Measurements from ENCODE around the gene FN3KRP. TPM values are rescaled to one million over a fixed set of nuclear protein-coding genes. Genes with fewer than 3 reads are reported as not detected.
"Not testable (repeated sequence)": the region's sequence is repeated elsewhere in the genome, so short reads cannot be mapped to it uniquely, and the experiment has no call there.

FN3KRP gene
- total RNA-seq, 2 donors from 2014 or later, result 39.6 to 47.8 TPM

DNA sequence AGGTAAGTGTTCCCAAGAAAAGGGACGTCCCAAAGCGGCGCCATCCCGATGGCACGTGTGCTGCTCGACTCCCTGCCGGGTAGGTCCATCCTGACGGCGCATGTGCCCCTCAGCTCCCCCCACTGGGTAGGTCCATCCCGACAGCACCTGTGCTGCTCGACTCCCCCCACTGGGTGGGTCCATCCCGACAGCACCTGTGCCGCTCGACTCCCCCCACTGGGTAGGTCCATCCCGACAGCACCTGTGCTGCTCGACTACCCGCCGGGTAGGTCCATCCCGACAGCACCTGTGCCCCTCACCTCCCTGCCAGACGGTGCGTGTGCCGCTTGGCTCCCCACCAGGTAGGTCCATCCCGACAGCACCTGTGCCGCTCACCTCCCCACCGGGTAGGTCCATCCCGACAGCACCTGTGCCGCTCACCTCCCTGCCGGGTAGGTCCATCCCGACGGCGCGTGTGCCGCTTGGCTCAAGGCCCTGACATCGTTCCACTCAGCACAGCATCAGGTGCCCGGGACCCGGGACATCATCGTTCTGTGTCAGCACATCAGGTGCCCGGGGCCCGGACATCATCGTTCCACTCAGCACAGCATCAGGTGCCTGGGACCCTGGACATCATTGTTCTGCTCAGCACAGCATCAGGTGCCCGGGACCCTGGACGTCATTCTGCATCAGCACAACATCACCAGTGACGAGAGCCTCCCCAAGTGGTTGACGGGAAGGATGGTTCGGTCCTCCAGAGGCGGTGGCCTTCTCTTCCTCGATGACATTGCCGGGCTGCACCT is 13.2 kb downstream of the FN3KRP start:
- no peaks in the 10 kb centered on the region for H3K4me1 Mint-ChIP-seq (ENCODE audit: low read depth)
- no peaks in the 10 kb centered on the region for H3K27me3 Mint-ChIP-seq (ENCODE audit: low read depth)
- H3K36me3 Mint-ChIP-seq (ENCODE audit: insufficient read depth in 2 of 2), result peaks cover 6 to 21% of the 10 kb centered on the region in 2 donors
- no peak overlapping the region for H3K4me3 Mint-ChIP-seq
- H3K27ac Mint-ChIP-seq, result no peak overlapping the region
- ATAC-seq (replicated peaks in 1 of 2) (no peak), DNase-seq (no peak)
- H3K9me3 Mint-ChIP-seq, result peaks cover 5 to 7% of the 10 kb centered on the region in 2 donors

- DNase-seq, result no peak
- no peak for ATAC-seq (replicated peaks in 1 of 2)
- Mint-ChIP-seq H3K9me3 (peaks cover 5 to 7% of the 10 kb centered on the region in 2 donors), H3K27ac (no peak overlapping the region), H3K4me1 (ENCODE audit: low read depth) (no peaks in the 10 kb centered on the region), H3K36me3 (ENCODE audit: insufficient read depth in 2 of 2) (peaks cover 6 to 21% of the 10 kb centered on the region in 2 donors), H3K27me3 (ENCODE audit: low read depth) (no peaks in the 10 kb centered on the region), H3K4me3 (no peak overlapping the region)
Measured at GRCh38 chr17:82732118-82732743, 15.7 kb downstream of the FN3KRP start.

- peaks cover 8 to 20% of the 10 kb centered on the region in 2 donors for H3K36me3 Mint-ChIP-seq (ENCODE audit: insufficient read depth in 2 of 2)
- ATAC-seq (replicated peaks in 1 of 2) (peak; percentile 63), DNase-seq (no peak)
- peak within 1 kb of the TSS; percentile 58 to 62 for H3K4me3 Mint-ChIP-seq
- H3K27me3 Mint-ChIP-seq (ENCODE audit: low read depth), result no peaks in the 10 kb centered on the region
- no peak within 1 kb of the TSS for H3K27ac Mint-ChIP-seq
- H3K4me1 Mint-ChIP-seq (ENCODE audit: low read depth), result no peaks in the 10 kb centered on the region
- peaks cover 5 to 9% of the 10 kb centered on the region in 2 donors for H3K9me3 Mint-ChIP-seq
Measured at GRCh38 chr17:82734987-82735866, 18.7 kb downstream of the FN3KRP start, which contains the start of gene FN3K. TSS of gene FN3K (plus strand) at chr17:82735615. CDS start at chr17:82735637, 22 bp downstream.

DNA sequence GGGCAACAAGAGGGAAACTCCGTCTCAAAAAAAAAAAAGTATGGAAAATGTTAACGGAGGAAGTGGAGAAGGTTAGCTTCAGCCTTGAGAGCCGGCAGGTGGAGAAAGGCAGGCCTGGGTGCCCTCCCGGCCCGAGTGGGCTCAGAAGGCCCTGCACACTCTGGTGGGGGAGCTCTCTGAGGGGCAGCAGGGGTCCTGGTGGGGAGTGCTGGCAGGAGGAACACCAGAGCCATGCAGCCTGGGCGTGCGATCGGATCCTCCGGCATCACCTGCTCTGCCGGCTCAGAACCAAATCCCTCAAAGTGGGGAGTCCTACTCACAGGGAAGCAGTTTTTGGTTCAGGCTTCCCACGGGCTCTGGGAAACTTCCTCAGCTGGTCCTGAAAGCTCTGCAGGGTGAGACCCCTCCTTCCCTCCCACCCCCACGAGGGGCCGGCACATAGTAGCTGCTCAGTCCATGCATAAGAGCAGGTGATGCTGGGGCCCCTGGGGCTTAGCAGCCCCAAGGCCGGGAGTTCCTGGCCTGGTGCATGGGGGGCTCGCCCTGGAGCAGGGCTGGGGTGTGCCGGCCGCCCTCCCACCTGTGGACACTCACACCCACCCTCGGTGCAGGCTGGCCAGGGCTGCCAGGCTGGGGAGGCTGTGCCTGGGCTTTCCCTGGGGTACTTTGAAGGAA is 20.1 kb downstream of the FN3KRP start:
- H3K9me3 Mint-ChIP-seq, result peaks cover 11 to 17% of the 10 kb centered on the region in 2 donors
- no peak for ATAC-seq (replicated peaks in 1 of 2)
- H3K4me3 Mint-ChIP-seq, result no peak overlapping the region
- peaks cover 17 to 28% of the 10 kb centered on the region in 2 donors for H3K36me3 Mint-ChIP-seq (ENCODE audit: insufficient read depth in 2 of 2)
- no peaks in the 10 kb centered on the region for H3K27me3 Mint-ChIP-seq (ENCODE audit: low read depth)
- DNase-seq, result no peak
- H3K4me1 Mint-ChIP-seq (ENCODE audit: low read depth), result no peaks in the 10 kb centered on the region
- no peak overlapping the region for H3K27ac Mint-ChIP-seq

DNA sequence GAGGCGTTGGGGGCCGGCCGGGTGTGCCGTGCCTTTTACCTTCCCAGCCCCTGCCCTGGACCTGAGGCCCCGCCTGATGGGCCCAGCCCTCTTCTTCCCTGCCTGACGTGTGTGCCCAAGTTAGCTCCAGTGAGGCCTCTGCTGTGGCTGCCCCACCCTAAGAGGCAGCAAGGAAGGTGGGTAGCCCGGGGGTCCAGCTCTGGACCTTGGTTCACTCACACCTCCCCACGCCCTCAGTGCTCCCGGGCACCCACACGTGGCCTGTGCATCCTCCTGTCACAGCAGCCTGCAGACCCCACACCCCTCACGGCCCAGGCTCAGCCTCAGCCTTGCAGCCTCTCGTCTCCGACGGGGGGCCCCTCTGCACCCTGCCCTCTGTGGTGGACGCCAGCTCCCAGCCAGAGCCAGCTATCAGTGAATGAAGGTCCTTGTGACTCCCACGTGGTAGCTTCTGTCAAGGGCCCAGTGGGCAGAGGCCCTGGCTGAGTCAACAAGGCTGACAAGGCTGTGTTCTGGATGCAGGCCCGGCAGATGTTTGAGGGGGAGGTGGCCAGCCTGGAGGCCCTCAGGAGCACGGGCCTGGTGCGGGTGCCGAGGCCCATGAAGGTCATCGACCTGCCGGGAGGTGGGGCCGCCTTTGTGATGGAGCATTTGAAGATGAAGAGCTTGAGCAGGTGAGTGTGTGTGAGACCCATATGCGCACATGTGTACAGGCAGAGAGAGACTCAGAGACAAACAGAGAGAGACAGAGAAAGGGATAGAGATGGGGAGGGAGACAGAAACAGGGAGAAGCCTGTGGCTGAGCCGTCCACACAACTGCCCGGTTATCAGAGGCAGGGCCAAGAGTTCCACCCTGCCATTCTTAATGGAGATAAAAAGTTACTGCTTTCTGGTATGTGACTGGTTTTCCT is 21.7 kb downstream of the FN3KRP start:
- Mint-ChIP-seq H3K4me1 (ENCODE audit: low read depth) (no peaks in the 10 kb centered on the region), H3K4me3 (no peak overlapping the region), H3K27me3 (ENCODE audit: low read depth) (no peaks in the 10 kb centered on the region), H3K27ac (no peak overlapping the region), H3K36me3 (ENCODE audit: insufficient read depth in 2 of 2) (peaks cover 17 to 28% of the 10 kb centered on the region in 2 donors), H3K9me3 (peaks cover 10 to 12% of the 10 kb centered on the region in 2 donors)
- no peak for DNase-seq
- no peak for ATAC-seq (replicated peaks in 1 of 2)

- no peaks in the 10 kb centered on the region for H3K4me1 Mint-ChIP-seq (ENCODE audit: low read depth)
- DNase-seq, result no peak
- no peak overlapping the region for H3K4me3 Mint-ChIP-seq
- H3K27ac Mint-ChIP-seq, result no peak overlapping the region
- peaks cover 13 to 21% of the 10 kb centered on the region in 2 donors for H3K36me3 Mint-ChIP-seq (ENCODE audit: insufficient read depth in 2 of 2)
- no peaks in the 10 kb centered on the region for H3K27me3 Mint-ChIP-seq (ENCODE audit: low read depth)
- peaks cover 7 to 10% of the 10 kb centered on the region in 2 donors for H3K9me3 Mint-ChIP-seq
- no peak for ATAC-seq (replicated peaks in 1 of 2)
Measured at GRCh38 chr17:82740906-82741759, 24.6 kb downstream of the FN3KRP start.

DNA sequence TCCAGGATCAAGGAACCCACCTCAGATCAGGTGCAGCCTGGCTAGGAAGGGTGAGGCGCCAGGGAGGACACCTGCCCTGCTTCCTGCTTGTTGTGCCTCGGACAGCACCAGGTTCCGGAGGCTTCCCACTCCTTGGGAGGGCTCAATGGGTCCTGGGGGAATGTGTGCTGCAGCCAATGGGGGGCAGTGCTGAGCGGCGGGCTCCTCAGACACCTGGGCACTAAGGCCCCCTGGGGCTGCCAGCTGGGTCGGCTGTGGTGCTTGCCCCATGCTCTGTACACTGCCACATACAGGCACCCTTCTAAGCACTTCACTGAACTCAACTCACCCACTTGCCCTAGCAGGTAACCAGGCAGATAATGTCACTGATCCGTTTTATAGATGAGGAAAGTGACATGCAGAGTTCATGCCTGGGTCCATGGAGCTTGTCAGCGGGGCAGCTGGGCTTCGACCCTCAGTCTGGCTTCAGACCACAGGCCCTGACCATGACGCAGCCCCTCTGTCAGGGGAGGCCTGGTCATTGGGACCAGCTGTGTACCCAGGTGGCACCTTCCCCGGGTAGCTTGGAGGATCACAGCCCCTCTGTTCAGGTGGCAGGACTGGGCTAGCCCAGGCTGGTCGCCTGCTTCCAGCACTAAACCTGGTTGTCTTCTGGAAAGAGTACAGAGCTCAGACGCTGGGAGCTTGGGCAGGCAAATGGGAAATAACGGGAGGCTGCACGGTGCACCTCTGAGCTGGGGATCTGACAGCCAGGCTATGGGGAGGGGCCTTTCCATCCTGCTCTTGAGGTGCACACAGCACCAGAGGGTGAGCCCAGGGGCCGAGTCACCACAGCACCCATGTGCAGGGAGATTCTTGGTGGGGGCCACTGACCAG is 27.1 kb downstream of the FN3KRP start:
- Mint-ChIP-seq H3K9me3 (peaks cover 10 to 12% of the 10 kb centered on the region in 2 donors), H3K36me3 (ENCODE audit: insufficient read depth in 2 of 2) (peaks cover 16 to 23% of the 10 kb centered on the region in 2 donors), H3K4me3 (no peak overlapping the region), H3K27ac (no peak overlapping the region), H3K27me3 (ENCODE audit: low read depth) (no peaks in the 10 kb centered on the region), H3K4me1 (ENCODE audit: low read depth) (no peaks in the 10 kb centered on the region)
- DNase-seq (no peak), ATAC-seq (replicated peaks in 1 of 2) (no peak)

DNA sequence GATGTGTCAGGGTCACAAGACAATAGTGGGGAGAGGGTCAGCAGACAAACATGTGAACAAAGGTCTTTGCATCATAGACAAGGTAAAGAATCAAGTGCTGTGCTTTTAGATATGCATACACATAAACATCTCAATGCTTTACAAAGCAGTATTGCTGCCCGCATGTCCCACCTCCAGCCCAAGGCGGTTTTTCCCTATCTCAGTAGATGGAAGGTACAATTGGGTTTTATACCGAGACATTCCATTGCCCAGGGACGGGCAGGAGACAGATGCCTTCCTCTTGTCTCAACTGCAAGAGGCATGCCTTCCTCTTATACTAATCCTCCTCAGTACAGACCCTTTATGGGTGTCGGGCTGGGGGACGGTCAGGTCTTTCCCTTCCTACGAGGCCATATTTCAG is 28.2 kb downstream of the FN3KRP start:
- ATAC-seq (replicated peaks in 1 of 2); H3K4me1 Mint-ChIP-seq (ENCODE audit: low read depth); H3K27me3 Mint-ChIP-seq (ENCODE audit: low read depth); DNase-seq; H3K27ac Mint-ChIP-seq; H3K4me3 Mint-ChIP-seq: not testable (repeated sequence)
- peaks cover 16 to 23% of the 10 kb centered on the region in 2 donors for H3K36me3 Mint-ChIP-seq (ENCODE audit: insufficient read depth in 2 of 2)
- peaks cover 10 to 12% of the 10 kb centered on the region in 2 donors for H3K9me3 Mint-ChIP-seq

DNA sequence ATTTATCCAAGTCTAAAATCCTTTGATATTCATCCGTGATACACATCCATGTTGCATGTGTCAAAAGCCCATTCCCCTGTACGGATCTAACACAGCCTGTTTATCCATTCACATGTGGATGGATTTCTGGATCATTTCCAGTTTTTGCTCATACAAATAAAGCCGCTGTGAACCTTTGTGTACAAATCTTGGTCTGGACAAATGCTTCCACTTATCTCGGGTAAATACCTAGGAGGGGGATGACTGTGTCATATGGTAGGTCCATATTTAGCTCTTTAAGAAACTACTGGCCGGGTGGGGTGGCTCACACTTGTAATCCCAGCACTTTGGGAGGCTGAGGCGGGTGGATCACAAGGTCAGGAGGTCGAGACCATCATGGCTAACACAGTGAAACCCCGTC is 29.0 kb downstream of the FN3KRP start:
- no peaks in the 10 kb centered on the region for H3K27me3 Mint-ChIP-seq (ENCODE audit: low read depth)
- DNase-seq, result no peak
- peaks cover 9 to 10% of the 10 kb centered on the region in 2 donors for H3K9me3 Mint-ChIP-seq
- H3K36me3 Mint-ChIP-seq (ENCODE audit: insufficient read depth in 2 of 2), result peaks cover 14 to 19% of the 10 kb centered on the region in 2 donors
- H3K4me1 Mint-ChIP-seq (ENCODE audit: low read depth), result no peaks in the 10 kb centered on the region
- H3K27ac Mint-ChIP-seq, result no peak overlapping the region
- no peak for ATAC-seq (replicated peaks in 1 of 2)
- no peak overlapping the region for H3K4me3 Mint-ChIP-seq

GRCh38 chr17:82748756-82749155 is 32.2 kb downstream of the FN3KRP start:
- Mint-ChIP-seq H3K4me3 (no peak overlapping the region), H3K27ac (no peak overlapping the region), H3K27me3 (ENCODE audit: low read depth) (no peaks in the 10 kb centered on the region), H3K4me1 (ENCODE audit: low read depth) (peaks cover 13% of the 10 kb centered on the region), H3K9me3 (peaks cover 2 to 3% of the 10 kb centered on the region in 2 donors), H3K36me3 (ENCODE audit: insufficient read depth in 2 of 2) (peaks cover 2 to 3% of the 10 kb centered on the region in 2 donors)
- no peak for DNase-seq
- ATAC-seq (replicated peaks in 1 of 2), result no peak

Measured in activated T-cell treated with anti-CD3 and anti-CD28 coated beads, Interleukin-2, amount 50 U/mL, for 72 hours (primary cell).